Measurements from ENCODE around the gene KIF16B.

KIF16B gene

GRCh38 chr20:16381444-16381843 is 191.8 kb downstream of the KIF16B start:
- no peaks in the 10 kb centered on the region for H3K36me3 ChIP-seq (ENCODE audit: control insufficient read depth, insufficient read depth, low read length)

GRCh38 chr20:16378712-16379370 is 194.4 kb downstream of the KIF16B start:
- H3K4me3 ChIP-seq (replicated peaks; ENCODE audit: low read depth, low read length) = no peak overlapping the region
- no peaks in the 10 kb centered on the region for H3K27me3 ChIP-seq (replicated peaks; ENCODE audit: control insufficient read depth, insufficient read depth, low read length)
- no peak for TF ChIP-seq CTCF (IDR thresholded peaks at IDR 0.05; ENCODE audit: insufficient read depth, low read length, poor library complexity, severe bottlenecking)
- DNase-seq (ENCODE audit: extremely low read depth, insufficient read length) = no peak
- H3K36me3 ChIP-seq (ENCODE audit: control insufficient read depth, insufficient read depth, low read length) = no peaks in the 10 kb centered on the region

More at GRCh38 chr20:16381444-16381843, 191.8 kb downstream of the KIF16B start:
- no peak for TF ChIP-seq CTCF (IDR thresholded peaks at IDR 0.05; ENCODE audit: insufficient read depth, low read length, poor library complexity, severe bottlenecking)
- DNase-seq (ENCODE audit: extremely low read depth, insufficient read length) = no peak
- H3K4me3 ChIP-seq (replicated peaks; ENCODE audit: low read depth, low read length) = no peak overlapping the region
- no peaks in the 10 kb centered on the region for H3K27me3 ChIP-seq (replicated peaks; ENCODE audit: control insufficient read depth, insufficient read depth, low read length)

GRCh38 chr20:16378122-16378521 is 195.1 kb downstream of the KIF16B start:
- no peaks in the 10 kb centered on the region for H3K27me3 ChIP-seq (replicated peaks; ENCODE audit: control insufficient read depth, insufficient read depth, low read length)
- TF ChIP-seq CTCF (IDR thresholded peaks at IDR 0.05; ENCODE audit: insufficient read depth, low read length, poor library complexity, severe bottlenecking) = no peak
- no peaks in the 10 kb centered on the region for H3K36me3 ChIP-seq (ENCODE audit: control insufficient read depth, insufficient read depth, low read length)
- no peak overlapping the region for H3K4me3 ChIP-seq (replicated peaks; ENCODE audit: low read depth, low read length)
- no peak for DNase-seq (ENCODE audit: extremely low read depth, insufficient read length)

- Histone ChIP-seq H3K36me3 (ENCODE audit: control insufficient read depth, insufficient read depth, low read length) (no peaks in the 10 kb centered on the region), H3K4me3 (replicated peaks; ENCODE audit: low read depth, low read length) (no peak overlapping the region), H3K27me3 (replicated peaks; ENCODE audit: control insufficient read depth, insufficient read depth, low read length) (no peaks in the 10 kb centered on the region)
- TF ChIP-seq CTCF (IDR thresholded peaks at IDR 0.05; ENCODE audit: insufficient read depth, low read length, poor library complexity, severe bottlenecking) = no peak
- DNase-seq (ENCODE audit: extremely low read depth, insufficient read length) = no peak
These were observed 203.8 kb downstream of the KIF16B start for GRCh38 chr20:16369441-16369840.

GRCh38 chr20:16368645-16369292 is 204.5 kb downstream of the KIF16B start:
- no peak for TF ChIP-seq CTCF (IDR thresholded peaks at IDR 0.05; ENCODE audit: insufficient read depth, low read length, poor library complexity, severe bottlenecking)
- no peaks in the 10 kb centered on the region for H3K36me3 ChIP-seq (ENCODE audit: control insufficient read depth, insufficient read depth, low read length)
- no peak overlapping the region for H3K4me3 ChIP-seq (replicated peaks; ENCODE audit: low read depth, low read length)
- H3K27me3 ChIP-seq (replicated peaks; ENCODE audit: control insufficient read depth, insufficient read depth, low read length) = no peaks in the 10 kb centered on the region
- no peak for DNase-seq (ENCODE audit: extremely low read depth, insufficient read length)
